ENCODE measurements around the gene SLC1A5. TPM values are rescaled to one million over a fixed set of nuclear protein-coding genes. Genes with fewer than 3 reads are reported as not detected.
A peak's percentile ranks its signal among the peaks of the same experiment; 100 is the strongest.

The SLC1A5 gene
- total RNA-seq, 1 donor = 354 TPM

GRCh38 chr19:46746281-46747057 is 41.9 kb downstream of the SLC1A5 start, which contains the start of gene STRN4:
TSS of gene STRN4 (minus strand) at chr19:46746450. CDS start at chr19:46746430, 20 bp downstream.
- Histone ChIP-seq H3K4me1 (ENCODE audit: insufficient read depth, low read length) (peaks cover 15% of the 10 kb centered on the region), H3K36me3 (ENCODE audit: insufficient read depth, low read length) (peaks cover 22% of the 10 kb centered on the region), H3K4me2 (ENCODE audit: insufficient read depth, low read length) (peak within 1 kb of the TSS; percentile 92), H3K27ac (ENCODE audit: low read depth, low read length) (peak within 1 kb of the TSS; percentile 51), H4K20me1 (ENCODE audit: insufficient read depth, low read length) (peaks cover 33% of the 10 kb centered on the region), H2AFZ (ENCODE audit: low read length) (peak within 1 kb of the TSS; percentile 59), H3K79me2 (ENCODE audit: insufficient read depth, low read length) (peaks cover 54% of the 10 kb centered on the region), H3K4me3 (ENCODE audit: insufficient read depth, low read length) (peak within 1 kb of the TSS; percentile 92), H3K27me3 (ENCODE audit: insufficient read depth, low read length) (no peaks in the 10 kb centered on the region), H3K9me3 (ENCODE audit: low read depth, low read length) (no peaks in the 10 kb centered on the region)
- TF ChIP-seq CTCF (IDR thresholded peaks at IDR 0.05; ENCODE audit: extremely low read depth, low read depth, low read length) = no peak
- DNase-seq (ENCODE audit: insufficient read length, low spot score, missing footprints) = peak; percentile 99

- H2AFZ ChIP-seq (ENCODE audit: low read length) = peak within 1 kb of the TSS; percentile 59
- H3K79me2 ChIP-seq (ENCODE audit: insufficient read depth, low read length) = peaks cover 62% of the 10 kb centered on the region
- no peaks in the 10 kb centered on the region for H3K9me3 ChIP-seq (ENCODE audit: low read depth, low read length)
- TF ChIP-seq CTCF (IDR thresholded peaks at IDR 0.05; ENCODE audit: extremely low read depth, low read depth, low read length) = no peak
- peak within 1 kb of the TSS; percentile 51 for H3K27ac ChIP-seq (ENCODE audit: low read depth, low read length)
- H3K4me1 ChIP-seq (ENCODE audit: insufficient read depth, low read length) = peaks cover 15% of the 10 kb centered on the region
- peak within 1 kb of the TSS; percentile 92 for H3K4me2 ChIP-seq (ENCODE audit: insufficient read depth, low read length)
- H4K20me1 ChIP-seq (ENCODE audit: insufficient read depth, low read length) = peaks cover 40% of the 10 kb centered on the region
- H3K4me3 ChIP-seq (ENCODE audit: insufficient read depth, low read length) = peak within 1 kb of the TSS; percentile 92
- peaks cover 18% of the 10 kb centered on the region for H3K36me3 ChIP-seq (ENCODE audit: insufficient read depth, low read length)
- peak; percentile 95 for DNase-seq (ENCODE audit: insufficient read length, low spot score, missing footprints)
- no peaks in the 10 kb centered on the region for H3K27me3 ChIP-seq (ENCODE audit: insufficient read depth, low read length)
Measured at GRCh38 chr19:46745521-46746280, 42.7 kb downstream of the SLC1A5 start, which contains the start of gene FKRP. TSS of gene FKRP (plus strand) at chr19:46746057. CDS start at chr19:46755451, 9,394 bp downstream.

GRCh38 chr19:46745030-46745429 is 43.4 kb downstream of the SLC1A5 start:
- Histone ChIP-seq H2AFZ (ENCODE audit: low read length) (no peak overlapping the region), H3K4me2 (ENCODE audit: insufficient read depth, low read length) (peak overlapping the region; percentile 87), H3K27me3 (ENCODE audit: insufficient read depth, low read length) (no peaks in the 10 kb centered on the region), H3K27ac (ENCODE audit: low read depth, low read length) (peak overlapping the region; percentile 47), H3K9me3 (ENCODE audit: low read depth, low read length) (no peaks in the 10 kb centered on the region), H3K79me2 (ENCODE audit: insufficient read depth, low read length) (peaks cover 68% of the 10 kb centered on the region), H3K4me1 (ENCODE audit: insufficient read depth, low read length) (peaks cover 15% of the 10 kb centered on the region), H3K36me3 (ENCODE audit: insufficient read depth, low read length) (peaks cover 19% of the 10 kb centered on the region), H4K20me1 (ENCODE audit: insufficient read depth, low read length) (peaks cover 45% of the 10 kb centered on the region), H3K4me3 (ENCODE audit: insufficient read depth, low read length) (peak overlapping the region; percentile 92)
- TF ChIP-seq CTCF (IDR thresholded peaks at IDR 0.05; ENCODE audit: extremely low read depth, low read depth, low read length) = no peak
- peak; percentile 95 for DNase-seq (ENCODE audit: insufficient read length, low spot score, missing footprints)

All from osteoblast (primary cell).